WTC11 (cell line): ENCODE data around the gene MIPOL1.

Source experiments
- ATF2 ChIP-seq: sonication (generic); formaldehyde crosslinking; IDR thresholded peaks from 2 replicates; pipeline ENCODE4 v1.8.1; 2022; ENCODE audit warnings: low read depth, missing genetic modification reagents, borderline replicate concordance
- ATF6 ChIP-seq: sonication (generic); formaldehyde crosslinking; IDR thresholded peaks from 2 replicates; pipeline ENCODE4 v1.8.1; 2023; ENCODE audit warnings: mild to moderate bottlenecking, missing genetic modification reagents
- CREB1 ChIP-seq: sonication (generic); formaldehyde crosslinking; IDR thresholded peaks from 2 replicates; pipeline ENCODE4 v1.8.0; 2023; ENCODE audit warnings: mild to moderate bottlenecking, missing genetic modification reagents
- CTCF ChIP-seq: fragments of 200-600 bp; IDR thresholded peaks from 2 replicates; pipeline ENCODE4 v1.8.0; 2022; ENCODE audit warnings: antibody characterized with exemption
- E2F1 ChIP-seq: sonication (generic); formaldehyde crosslinking; IDR thresholded peaks from 2 replicates; pipeline ENCODE4 v1.8.0; 2022; ENCODE audit warnings: mild to moderate bottlenecking, missing genetic modification reagents
- FOXJ3 ChIP-seq: sonication (generic); formaldehyde crosslinking; IDR thresholded peaks from 2 replicates; pipeline ENCODE4 v1.9.0; 2021; ENCODE audit warnings: missing genetic modification reagents, mild to moderate bottlenecking, borderline replicate concordance
- JUN ChIP-seq: sonication (generic); formaldehyde crosslinking; IDR thresholded peaks from 2 replicates; pipeline ENCODE4 v1.8.0; 2023; ENCODE audit warnings: mild to moderate bottlenecking, missing genetic modification reagents
- SMAD4 ChIP-seq: sonication (generic); formaldehyde crosslinking; IDR thresholded peaks from 2 replicates; pipeline ENCODE4 v1.8.0; 2022; ENCODE audit warnings: mild to moderate bottlenecking, missing genetic modification reagents
- SP1 ChIP-seq: sonication (generic); formaldehyde crosslinking; conservative IDR thresholded peaks from 2 replicates; pipeline ENCODE4 v1.8.1; 2022; ENCODE audit warnings: missing genetic modification reagents
- ZNF138 ChIP-seq: sonication (generic); formaldehyde crosslinking; conservative IDR thresholded peaks from 2 replicates; pipeline ENCODE4 v1.8.1; 2022; ENCODE audit warnings: mild to moderate bottlenecking, moderate library complexity, missing genetic modification reagents
- ZNF263 ChIP-seq: sonication (generic); formaldehyde crosslinking; IDR thresholded peaks from 2 replicates; pipeline ENCODE4 v1.8.1; 2022; ENCODE audit warnings: low read depth, mild to moderate bottlenecking, moderate library complexity, missing genetic modification reagents
- TF ChIP-seq, protein P1 (sequence below): sonication (generic); formaldehyde crosslinking; IDR thresholded peaks from 2 replicates; pipeline ENCODE4 v1.8.1; 2022; ENCODE audit warnings: low read depth, mild to moderate bottlenecking, moderate library complexity, missing genetic modification reagents, borderline replicate concordance
- TF ChIP-seq, protein P2 (sequence below): sonication (generic); formaldehyde crosslinking; IDR thresholded peaks from 2 replicates; pipeline ENCODE4 v1.8.1; 2023; ENCODE audit warnings: mild to moderate bottlenecking, missing genetic modification reagents, moderate library complexity

DNA sequence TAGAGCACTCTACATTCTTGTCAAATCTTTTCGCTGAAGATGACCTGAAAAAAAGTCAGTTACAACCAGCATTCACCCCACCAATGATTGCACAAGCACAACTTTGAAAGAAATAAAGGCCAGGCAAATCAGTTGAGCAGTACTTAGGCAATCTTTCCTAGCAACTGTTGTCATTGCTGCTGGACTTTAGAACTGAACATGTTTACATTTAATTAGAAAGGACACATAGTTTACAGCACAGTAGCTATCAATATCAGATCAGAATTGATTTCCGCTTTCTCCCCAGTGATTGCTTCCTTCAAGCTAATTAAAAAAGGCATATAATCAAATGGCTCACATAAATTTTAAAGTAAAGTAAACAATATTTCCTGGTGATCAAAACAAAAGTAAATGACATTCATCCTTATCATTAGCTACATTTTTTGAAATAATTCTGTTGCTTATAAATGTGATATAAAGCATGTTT lies 268.9 kb downstream of the MIPOL1 start:
- TF ChIP-seq E2F1 (CRISPR knock-in tag) (no peak), CREB1 (CRISPR knock-in tag) (no peak), SMAD4 (no peak), CTCF (no peak), ATF2 (CRISPR knock-in tag) (no peak), ZNF263 (CRISPR knock-in tag) (no peak), JUN (CRISPR knock-in tag) (no peak), FOXJ3 (CRISPR knock-in tag) (no peak), SP1 (no peak), ZNF138 (CRISPR knock-in tag) (no peak), ATF6 (CRISPR knock-in tag) (no peak)
- TF ChIP-seq, protein P1, sequence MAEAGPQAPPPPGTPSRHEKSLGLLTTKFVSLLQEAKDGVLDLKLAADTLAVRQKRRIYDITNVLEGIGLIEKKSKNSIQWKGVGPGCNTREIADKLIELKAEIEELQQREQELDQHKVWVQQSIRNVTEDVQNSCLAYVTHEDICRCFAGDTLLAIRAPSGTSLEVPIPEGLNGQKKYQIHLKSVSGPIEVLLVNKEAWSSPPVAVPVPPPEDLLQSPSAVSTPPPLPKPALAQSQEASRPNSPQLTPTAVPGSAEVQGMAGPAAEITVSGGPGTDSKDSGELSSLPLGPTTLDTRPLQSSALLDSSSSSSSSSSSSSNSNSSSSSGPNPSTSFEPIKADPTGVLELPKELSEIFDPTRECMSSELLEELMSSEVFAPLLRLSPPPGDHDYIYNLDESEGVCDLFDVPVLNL, result no peak
- TF ChIP-seq, protein P2, sequence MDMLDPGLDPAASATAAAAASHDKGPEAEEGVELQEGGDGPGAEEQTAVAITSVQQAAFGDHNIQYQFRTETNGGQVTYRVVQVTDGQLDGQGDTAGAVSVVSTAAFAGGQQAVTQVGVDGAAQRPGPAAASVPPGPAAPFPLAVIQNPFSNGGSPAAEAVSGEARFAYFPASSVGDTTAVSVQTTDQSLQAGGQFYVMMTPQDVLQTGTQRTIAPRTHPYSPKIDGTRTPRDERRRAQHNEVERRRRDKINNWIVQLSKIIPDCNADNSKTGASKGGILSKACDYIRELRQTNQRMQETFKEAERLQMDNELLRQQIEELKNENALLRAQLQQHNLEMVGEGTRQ (CRISPR knock-in tag), result no peak
